Peyer's patch (tissue), 4 donors: ENCODE measurements around the gene CCL19. TPM values are rescaled to one million over a fixed set of nuclear protein-coding genes. Genes with fewer than 3 reads are reported as not detected.

ENCODE experiments used
- DNase-seq, 3 donors: peaks; one replicate each; pipeline ENCODE4 v3.0.0-alpha.2; 2017 to 2019
- H3K27ac ChIP-seq, 4 donors: fragments of 200-600 bp; sonication (generic); one replicate each; pipeline ENCODE4 v1.5.1; 2016 to 2019
- H3K27me3 ChIP-seq, 2 donors: fragments of 200-600 bp; sonication (generic); one replicate each; pipeline ENCODE4 v1.5.1; 2019
- H3K36me3 ChIP-seq, 3 donors: fragments of 200-600 bp; sonication (generic); one replicate each; pipeline ENCODE4 v1.5.1; 2016 to 2019
- H3K4me1 ChIP-seq, 4 donors: fragments of 200-600 bp; sonication (generic); one replicate each; pipeline ENCODE4 v1.5.1; 2016 to 2019
- H3K4me3 ChIP-seq, 4 donors: fragments of 200-600 bp; sonication (generic); 1 replicate in 3 of 4; 2 replicates in 1 of 4; pipeline ENCODE4 v1.5.1; 2016 to 2019; ENCODE audit warnings: mild to moderate bottlenecking in 1 of 4
- H3K9me3 ChIP-seq, 4 donors: fragments of 200-600 bp; sonication (generic); one replicate each; pipeline ENCODE4 v1.5.1; 2016 to 2019; ENCODE audit warnings: mild to moderate bottlenecking in 1 of 4
- POLR2A ChIP-seq, 2 donors: fragments of 450-650 bp; IDR thresholded peaks; one replicate each; pipeline ENCODE4 v1.5.1; 2017; ENCODE audit warnings: antibody characterized with exemption in 2 of 2, mild to moderate bottlenecking in 2 of 2, moderate library complexity in 2 of 2
- total RNA-seq, 4 donors: library from RNA; depleted of rRNA; stranded (reverse); fragments of >200 nt; gene quantifications; one replicate each; pipeline ENCODE4 v1.1.0, GENCODE V29; 2016
- TF ChIP-seq, protein P1 (sequence below), 6 experiments: fragments of 450-650 bp in 4 of 6; fragments of 200-600 bp in 2 of 6; sonication (generic) in 1 of 6; IDR thresholded peaks; one replicate each; pipeline ENCODE4 v1.5.1; 2017 to 2019; ENCODE audit warnings: antibody characterized with exemption in 6 of 6, mild to moderate bottlenecking in 3 of 6, moderate library complexity in 1 of 6

The CCL19 gene
- total RNA-seq, 4 donors from 2014 or later, result not detected

DNA sequence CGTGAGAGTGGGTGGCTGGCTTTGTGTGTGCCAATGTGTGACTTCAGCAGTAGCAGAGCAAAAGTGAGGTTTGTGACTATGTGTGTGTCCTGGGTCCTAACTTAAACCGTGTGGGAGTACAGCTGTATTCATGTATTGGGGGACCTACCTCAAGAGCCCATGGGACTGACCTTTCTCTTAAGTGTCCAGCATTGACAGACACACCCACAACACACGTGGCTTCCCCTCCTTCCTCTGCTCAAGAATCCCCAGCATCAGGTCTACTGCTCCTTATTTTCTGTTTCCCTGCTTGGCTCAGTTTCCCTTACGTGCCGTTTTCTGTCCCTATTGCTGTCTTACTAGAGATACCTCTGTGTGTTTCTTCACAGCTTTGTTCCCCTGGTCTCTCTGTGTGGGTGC lies 38.5 kb downstream of the CCL19 start:
- DNase-seq, result no peak
- H3K4me3 ChIP-seq, result peak overlapping the region in 2 of 4 donors; percentile 37 to 42
- peak overlapping the region; percentile 47 to 91 (median 81) for H3K27ac ChIP-seq
- peaks cover 4 to 51% (median 11%) of the 10 kb centered on the region in 4 donors for H3K4me1 ChIP-seq
- H3K36me3 ChIP-seq, result peaks cover 0 to 25% (median 0%) of the 10 kb centered on the region in 3 donors
- no peaks in the 10 kb centered on the region for H3K9me3 ChIP-seq
- TF ChIP-seq POLR2A (IDR thresholded peaks at IDR 0.05), result no peak
- TF ChIP-seq, protein P1, sequence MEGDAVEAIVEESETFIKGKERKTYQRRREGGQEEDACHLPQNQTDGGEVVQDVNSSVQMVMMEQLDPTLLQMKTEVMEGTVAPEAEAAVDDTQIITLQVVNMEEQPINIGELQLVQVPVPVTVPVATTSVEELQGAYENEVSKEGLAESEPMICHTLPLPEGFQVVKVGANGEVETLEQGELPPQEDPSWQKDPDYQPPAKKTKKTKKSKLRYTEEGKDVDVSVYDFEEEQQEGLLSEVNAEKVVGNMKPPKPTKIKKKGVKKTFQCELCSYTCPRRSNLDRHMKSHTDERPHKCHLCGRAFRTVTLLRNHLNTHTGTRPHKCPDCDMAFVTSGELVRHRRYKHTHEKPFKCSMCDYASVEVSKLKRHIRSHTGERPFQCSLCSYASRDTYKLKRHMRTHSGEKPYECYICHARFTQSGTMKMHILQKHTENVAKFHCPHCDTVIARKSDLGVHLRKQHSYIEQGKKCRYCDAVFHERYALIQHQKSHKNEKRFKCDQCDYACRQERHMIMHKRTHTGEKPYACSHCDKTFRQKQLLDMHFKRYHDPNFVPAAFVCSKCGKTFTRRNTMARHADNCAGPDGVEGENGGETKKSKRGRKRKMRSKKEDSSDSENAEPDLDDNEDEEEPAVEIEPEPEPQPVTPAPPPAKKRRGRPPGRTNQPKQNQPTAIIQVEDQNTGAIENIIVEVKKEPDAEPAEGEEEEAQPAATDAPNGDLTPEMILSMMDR (IDR thresholded peaks at IDR 0.05), result no peak
- no peaks in the 10 kb centered on the region for H3K27me3 ChIP-seq

DNA sequence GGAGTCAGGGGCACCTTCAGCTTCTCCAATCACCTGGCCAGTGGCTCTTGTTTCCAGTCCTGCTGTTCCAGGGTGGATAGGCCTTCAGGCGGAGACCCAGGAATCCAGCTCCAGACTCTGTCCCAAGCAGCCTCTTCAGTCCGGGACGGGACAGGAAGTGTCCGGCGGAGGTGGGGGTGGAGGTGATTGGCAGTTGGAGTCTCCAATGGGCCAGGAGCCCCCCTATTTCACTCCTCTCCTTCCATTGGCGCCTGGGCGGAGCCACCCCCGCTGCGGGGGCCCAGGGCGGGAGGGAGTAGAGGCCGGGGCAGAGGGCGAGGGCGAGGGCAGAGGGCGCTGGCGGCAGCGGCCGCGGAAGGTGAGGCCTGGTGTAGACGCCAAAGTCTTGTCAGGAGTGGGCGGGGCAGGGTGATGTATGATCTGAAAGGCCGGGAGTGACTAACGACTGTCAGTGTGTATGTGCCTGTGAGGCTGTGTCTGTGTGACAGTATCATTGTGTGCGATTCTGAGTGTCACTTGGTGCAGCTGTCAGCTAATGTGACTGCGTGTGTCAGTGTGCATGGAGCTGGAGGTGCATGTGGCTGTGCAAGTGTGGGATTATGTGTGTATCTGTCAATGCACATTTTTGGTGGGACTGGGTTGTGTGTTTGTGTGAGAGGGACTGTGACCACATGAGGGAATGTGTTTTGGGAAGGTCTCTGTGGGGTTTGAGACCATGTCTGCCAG lies 39.0 kb downstream of the CCL19 start, which contains the start of gene IL11RA:
Gene IL11RA, plus strand, starts transcription at position 310 of the 726 bp plus-strand sequence. CDS start 3,033 bp downstream, outside the sequence.
- peaks cover 4 to 56% (median 16%) of the 10 kb centered on the region in 4 donors for H3K4me1 ChIP-seq
- no peaks in the 10 kb centered on the region for H3K9me3 ChIP-seq
- peak within 1 kb of the TSS; percentile 47 to 91 (median 81) for H3K27ac ChIP-seq
- peaks cover 0 to 25% (median 0%) of the 10 kb centered on the region in 3 donors for H3K36me3 ChIP-seq
- peak; percentile 50 to 61 for TF ChIP-seq POLR2A (IDR thresholded peaks at IDR 0.05)
- TF ChIP-seq, protein P1 (IDR thresholded peaks at IDR 0.05), result no peak
- peak; percentile 41 to 95 (median 93) for DNase-seq
- no peaks in the 10 kb centered on the region for H3K27me3 ChIP-seq
- peak within 1 kb of the TSS in 3 of 4 donors; percentile 8 to 42 (median 37) for H3K4me3 ChIP-seq

- no peaks in the 10 kb centered on the region for H3K9me3 ChIP-seq
- H3K4me1 ChIP-seq, result peaks cover 4 to 56% (median 16%) of the 10 kb centered on the region in 4 donors
- H3K27ac ChIP-seq, result peak overlapping the region; percentile 47 to 91 (median 81)
- no peak for DNase-seq
- peaks cover 0 to 25% (median 0%) of the 10 kb centered on the region in 3 donors for H3K36me3 ChIP-seq
- no peaks in the 10 kb centered on the region for H3K27me3 ChIP-seq
- peak overlapping the region in 2 of 4 donors; percentile 37 to 42 for H3K4me3 ChIP-seq
- TF ChIP-seq POLR2A (IDR thresholded peaks at IDR 0.05), result no peak
- TF ChIP-seq, protein P1 (IDR thresholded peaks at IDR 0.05), result no peak
Observed at GRCh38 chr9:34651321-34651720, 39.8 kb downstream of the CCL19 start.

DNA sequence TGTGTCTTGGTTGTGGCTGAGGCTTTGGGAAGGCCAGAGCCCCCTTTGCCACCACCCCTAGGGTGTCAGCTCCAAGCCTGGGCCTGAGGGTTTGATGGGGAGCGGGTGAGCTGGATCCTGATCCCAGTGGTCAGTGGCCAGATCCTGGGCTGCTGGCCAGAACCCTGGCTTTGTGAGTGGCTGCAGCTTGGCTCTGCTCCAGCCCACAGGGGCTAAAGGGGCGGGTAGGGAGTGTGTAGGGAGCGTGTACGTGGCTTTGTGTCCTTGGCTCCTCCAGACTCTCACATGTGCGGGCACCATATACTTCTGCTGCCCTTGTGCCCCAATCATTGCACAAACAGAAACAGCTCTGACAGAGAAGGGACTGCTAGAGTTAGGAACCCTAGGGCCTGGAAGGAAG lies 40.3 kb downstream of the CCL19 start:
- no peak for TF ChIP-seq POLR2A (IDR thresholded peaks at IDR 0.05)
- TF ChIP-seq, protein P1 (IDR thresholded peaks at IDR 0.05), result no peak
- Histone ChIP-seq H3K27ac (peak overlapping the region in 2 of 4 donors; percentile 84 to 91), H3K36me3 (peaks cover 0 to 25% (median 0%) of the 10 kb centered on the region in 3 donors), H3K4me3 (no peak overlapping the region), H3K9me3 (no peaks in the 10 kb centered on the region), H3K4me1 (peaks cover 4 to 62% (median 18%) of the 10 kb centered on the region in 4 donors), H3K27me3 (no peaks in the 10 kb centered on the region)
- no peak for DNase-seq

GRCh38 chr9:34648673-34649072 lies 42.4 kb downstream of the CCL19 start:
- Histone ChIP-seq H3K36me3 (peaks cover 0 to 25% (median 0%) of the 10 kb centered on the region in 3 donors), H3K4me1 (peaks cover 4 to 46% (median 18%) of the 10 kb centered on the region in 4 donors), H3K27me3 (no peaks in the 10 kb centered on the region), H3K9me3 (no peaks in the 10 kb centered on the region), H3K27ac (no peak overlapping the region), H3K4me3 (no peak overlapping the region)
- no peak for TF ChIP-seq POLR2A (IDR thresholded peaks at IDR 0.05)
- TF ChIP-seq, protein P1 (IDR thresholded peaks at IDR 0.05), result no peak
- no peak for DNase-seq
